Esophagus squamous epithelium (tissue), 4 donors: ENCODE measurements around the gene CHPT1.

Source experiments
- POLR2A ChIP-seq, 4 donors: fragments of 450-650 bp; IDR thresholded peaks; one replicate each; pipeline ENCODE4 v1.6.1; 2017; ENCODE audit warnings: antibody characterized with exemption in 4 of 4, mild to moderate bottlenecking in 4 of 4, moderate library complexity in 3 of 4
- TF ChIP-seq, protein P1 (sequence below), 6 experiments: fragments of 450-650 bp in 4 of 6; fragments of 200-600 bp in 2 of 6; sonication (generic) in 2 of 6; IDR thresholded peaks; one replicate each; pipeline ENCODE4 v1.5.1; 2016 to 2019; ENCODE audit warnings: antibody characterized with exemption in 6 of 6, mild to moderate bottlenecking in 4 of 6, moderate library complexity in 4 of 6

DNA sequence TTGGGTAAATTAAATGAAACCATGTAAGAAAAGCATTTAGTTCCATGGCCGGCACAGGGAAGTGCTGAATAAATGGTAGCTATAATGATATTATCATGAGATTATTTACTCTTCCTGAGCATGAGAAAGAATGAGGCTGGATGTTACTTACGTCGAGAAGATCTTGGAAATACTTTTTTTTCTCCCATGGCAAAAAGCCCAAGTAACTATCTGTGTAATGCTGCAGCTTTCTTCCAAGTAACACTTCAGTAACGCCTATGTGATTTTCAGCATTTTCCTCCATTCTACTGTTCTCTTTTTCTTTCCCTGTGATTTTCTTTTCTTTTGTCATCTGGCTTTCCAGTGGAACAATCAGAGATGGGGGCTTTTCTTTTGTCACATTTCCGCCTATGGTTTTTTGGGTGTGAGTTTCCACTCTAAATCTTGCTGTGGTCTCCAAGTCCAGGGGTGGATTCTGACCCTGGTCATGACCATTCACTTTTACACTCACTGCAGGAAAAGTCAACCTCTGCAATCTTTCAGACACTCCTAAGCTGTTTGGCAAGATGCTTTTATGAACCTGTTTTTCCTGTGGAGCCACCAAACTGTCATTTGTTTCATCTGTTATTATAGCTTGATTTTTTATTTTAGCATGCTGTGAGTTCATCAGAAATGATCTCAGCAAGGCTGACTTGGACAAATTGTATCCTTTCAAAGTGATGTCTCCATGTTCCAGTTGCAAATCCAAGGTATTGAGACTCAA, 66.8 kb downstream of the CHPT1 start:
- no peak for TF ChIP-seq POLR2A (IDR thresholded peaks at IDR 0.05)
- TF ChIP-seq, protein P1, sequence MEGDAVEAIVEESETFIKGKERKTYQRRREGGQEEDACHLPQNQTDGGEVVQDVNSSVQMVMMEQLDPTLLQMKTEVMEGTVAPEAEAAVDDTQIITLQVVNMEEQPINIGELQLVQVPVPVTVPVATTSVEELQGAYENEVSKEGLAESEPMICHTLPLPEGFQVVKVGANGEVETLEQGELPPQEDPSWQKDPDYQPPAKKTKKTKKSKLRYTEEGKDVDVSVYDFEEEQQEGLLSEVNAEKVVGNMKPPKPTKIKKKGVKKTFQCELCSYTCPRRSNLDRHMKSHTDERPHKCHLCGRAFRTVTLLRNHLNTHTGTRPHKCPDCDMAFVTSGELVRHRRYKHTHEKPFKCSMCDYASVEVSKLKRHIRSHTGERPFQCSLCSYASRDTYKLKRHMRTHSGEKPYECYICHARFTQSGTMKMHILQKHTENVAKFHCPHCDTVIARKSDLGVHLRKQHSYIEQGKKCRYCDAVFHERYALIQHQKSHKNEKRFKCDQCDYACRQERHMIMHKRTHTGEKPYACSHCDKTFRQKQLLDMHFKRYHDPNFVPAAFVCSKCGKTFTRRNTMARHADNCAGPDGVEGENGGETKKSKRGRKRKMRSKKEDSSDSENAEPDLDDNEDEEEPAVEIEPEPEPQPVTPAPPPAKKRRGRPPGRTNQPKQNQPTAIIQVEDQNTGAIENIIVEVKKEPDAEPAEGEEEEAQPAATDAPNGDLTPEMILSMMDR (IDR thresholded peaks at IDR 0.05), result no peak
